ENCODE measurements around the gene CD63.

Gene CD63

DNA sequence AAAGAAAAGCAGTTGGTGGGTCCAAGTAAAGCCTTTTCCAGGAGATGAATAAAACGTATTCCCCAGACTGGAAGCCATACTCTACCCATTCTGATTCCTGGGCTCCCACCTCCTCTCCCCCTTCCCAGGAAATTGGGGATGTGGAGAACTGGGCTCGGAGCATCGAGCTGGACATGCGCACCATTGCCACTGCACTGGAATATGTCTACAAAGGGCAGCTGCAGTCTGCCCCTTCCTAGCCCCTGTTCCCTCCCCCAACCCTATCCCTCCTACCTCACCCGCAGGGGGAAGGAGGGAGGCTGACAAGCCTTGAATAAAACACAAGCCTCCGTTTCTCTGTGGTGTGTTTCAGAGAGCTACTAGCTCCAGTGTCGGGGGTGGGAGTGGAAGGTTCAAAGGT lies 9.4 kb downstream of the CD63 start:
- H3K4me3 Mint-ChIP-seq = no peak overlapping the region
- H3K4me1 Mint-ChIP-seq (ENCODE audit: low read depth) = peaks cover 31% of the 10 kb centered on the region
- H3K27me3 Mint-ChIP-seq = no peaks in the 10 kb centered on the region
- H3K9me3 Mint-ChIP-seq (ENCODE audit: low read depth) = no peaks in the 10 kb centered on the region
- no peaks in the 10 kb centered on the region for H3K36me3 Mint-ChIP-seq
- no peak overlapping the region for H3K27ac Mint-ChIP-seq

DNA sequence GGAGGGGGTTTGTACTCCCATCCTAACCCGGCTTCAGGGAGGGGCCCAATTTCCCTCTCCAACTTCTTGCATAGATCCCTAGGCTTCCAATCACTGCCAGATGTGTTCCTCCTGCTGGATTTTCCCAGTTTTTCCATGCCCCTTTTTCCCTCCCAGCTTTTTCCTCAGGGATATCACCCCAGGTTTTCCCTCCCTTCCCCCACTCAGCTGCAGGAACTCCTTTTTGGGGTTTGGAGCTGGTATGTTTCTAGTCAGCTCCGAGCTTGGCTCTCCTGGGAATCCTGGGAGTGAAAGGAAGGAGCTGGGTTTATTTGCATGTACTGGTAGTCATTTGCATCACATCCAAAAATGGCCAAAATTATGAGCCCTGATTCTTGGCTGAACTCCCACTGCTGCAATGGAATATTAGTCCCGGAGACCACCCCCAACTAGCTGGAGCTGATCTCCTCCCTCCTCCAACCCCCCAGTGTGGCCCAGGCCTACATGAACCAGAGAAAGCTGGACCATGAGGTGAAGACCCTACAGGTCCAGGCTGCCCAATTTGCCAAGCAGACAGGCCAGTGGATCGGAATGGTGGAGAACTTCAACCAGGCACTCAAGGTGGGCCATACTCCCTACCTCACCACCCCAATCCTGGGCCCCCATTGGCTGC lies 10.1 kb downstream of the CD63 start:
- no peaks in the 10 kb centered on the region for H3K9me3 Mint-ChIP-seq (ENCODE audit: low read depth)
- no peaks in the 10 kb centered on the region for H3K27me3 Mint-ChIP-seq
- no peak overlapping the region for H3K27ac Mint-ChIP-seq
- no peaks in the 10 kb centered on the region for H3K36me3 Mint-ChIP-seq
- peaks cover 31% of the 10 kb centered on the region for H3K4me1 Mint-ChIP-seq (ENCODE audit: low read depth)
- H3K4me3 Mint-ChIP-seq = no peak overlapping the region

DNA sequence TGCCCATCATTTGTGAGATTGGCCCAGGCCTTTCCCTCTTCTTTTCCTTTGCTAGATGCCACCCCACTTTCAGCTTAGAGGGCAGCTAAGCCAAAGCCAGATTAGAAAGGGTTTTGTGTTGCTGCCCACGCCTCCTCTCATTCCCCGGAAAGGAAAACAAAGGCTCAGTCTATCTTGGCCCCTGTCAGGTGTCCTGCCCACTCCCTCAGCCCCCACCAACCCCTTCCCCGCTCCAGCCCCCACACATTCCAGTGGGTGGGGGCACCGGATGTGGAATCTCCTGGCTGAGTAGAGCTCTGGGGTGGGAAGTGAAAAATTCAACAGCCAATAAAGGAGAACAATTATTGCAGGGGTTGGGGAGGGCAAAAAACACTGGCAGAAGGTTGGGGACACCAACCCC lies 10.8 kb downstream of the CD63 start:
- Mint-ChIP-seq H3K27me3 (no peaks in the 10 kb centered on the region), H3K36me3 (no peaks in the 10 kb centered on the region), H3K4me3 (peak overlapping the region; percentile 89), H3K9me3 (ENCODE audit: low read depth) (no peaks in the 10 kb centered on the region), H3K4me1 (ENCODE audit: low read depth) (peaks cover 31% of the 10 kb centered on the region), H3K27ac (no peak overlapping the region)

DNA sequence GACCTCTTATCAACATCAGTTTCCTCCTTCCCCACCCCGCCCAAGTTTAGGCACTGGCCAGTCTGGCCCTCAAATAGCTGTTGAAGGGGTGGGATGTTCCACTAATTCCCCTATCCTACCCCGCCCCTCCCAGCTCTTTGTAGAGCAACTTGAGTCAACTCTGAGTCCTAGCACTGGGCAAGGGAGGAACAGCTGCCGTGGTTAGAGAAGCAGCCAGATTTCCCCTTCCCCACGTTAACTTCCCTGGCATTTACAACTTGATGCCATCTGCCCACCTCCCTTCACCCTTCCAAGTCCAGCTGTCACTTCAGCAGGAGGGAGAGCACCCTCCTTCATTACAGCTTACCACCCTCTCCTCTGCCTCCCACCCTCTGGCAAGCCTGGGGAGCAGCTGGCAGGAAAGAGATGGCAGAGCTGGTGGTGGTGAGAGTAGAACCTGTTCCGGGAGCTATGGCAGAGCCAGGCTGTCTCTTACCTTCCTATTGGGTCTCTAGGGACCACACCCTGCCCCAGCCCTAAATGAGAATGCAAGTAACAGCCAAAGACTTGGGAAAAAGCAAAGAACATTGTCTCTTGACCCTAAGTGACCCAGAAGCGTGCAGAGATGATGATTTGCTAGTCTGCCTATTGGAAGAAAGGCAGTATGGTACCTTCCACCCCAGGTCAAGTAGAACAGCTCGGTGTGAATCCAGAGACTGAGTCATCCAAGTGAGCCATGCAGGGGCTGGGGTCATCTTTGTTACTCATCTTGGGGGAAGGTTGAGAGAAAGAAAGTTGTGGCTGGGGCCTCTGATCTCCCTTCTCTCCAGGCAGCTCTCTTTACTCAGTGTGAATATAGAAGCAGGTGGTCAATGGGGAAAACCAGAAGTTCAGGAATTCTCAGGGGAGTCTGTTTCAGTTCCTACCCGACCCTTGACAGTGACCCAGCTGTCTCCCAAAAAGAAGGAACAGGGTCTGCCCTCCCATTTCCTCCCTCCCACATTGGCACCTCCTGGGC lies 11.5 kb downstream of the CD63 start:
- H3K4me3 Mint-ChIP-seq = peak overlapping the region; percentile 89
- no peaks in the 10 kb centered on the region for H3K9me3 Mint-ChIP-seq (ENCODE audit: low read depth)
- H3K27ac Mint-ChIP-seq = peak overlapping the region; percentile 84
- H3K4me1 Mint-ChIP-seq (ENCODE audit: low read depth) = peaks cover 31% of the 10 kb centered on the region
- no peaks in the 10 kb centered on the region for H3K27me3 Mint-ChIP-seq
- H3K36me3 Mint-ChIP-seq = no peaks in the 10 kb centered on the region

DNA sequence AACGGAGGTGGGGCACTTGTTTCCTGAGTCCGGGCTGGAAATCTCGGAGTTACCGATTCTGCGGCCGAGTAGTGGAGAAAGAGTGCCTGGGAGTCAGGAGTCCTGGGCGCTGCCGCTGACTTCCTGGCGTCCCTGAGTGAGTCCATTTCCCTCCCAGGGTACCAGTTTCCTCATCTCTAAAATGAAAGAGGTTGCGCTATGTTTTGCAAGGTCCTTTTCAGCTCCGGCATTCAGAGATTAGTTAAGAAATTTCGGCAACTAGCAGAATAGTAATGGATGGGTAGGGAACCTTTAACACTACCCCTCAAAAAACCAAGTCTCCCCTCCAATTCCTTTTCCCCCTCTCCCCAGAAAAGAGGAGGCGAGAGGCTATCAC lies 12.2 kb downstream of the CD63 start:
- peak overlapping the region; percentile 84 for H3K27ac Mint-ChIP-seq
- peak overlapping the region; percentile 89 for H3K4me3 Mint-ChIP-seq
- H3K9me3 Mint-ChIP-seq (ENCODE audit: low read depth) = no peaks in the 10 kb centered on the region
- H3K4me1 Mint-ChIP-seq (ENCODE audit: low read depth) = peaks cover 31% of the 10 kb centered on the region
- no peaks in the 10 kb centered on the region for H3K36me3 Mint-ChIP-seq
- H3K27me3 Mint-ChIP-seq = no peaks in the 10 kb centered on the region

DNA sequence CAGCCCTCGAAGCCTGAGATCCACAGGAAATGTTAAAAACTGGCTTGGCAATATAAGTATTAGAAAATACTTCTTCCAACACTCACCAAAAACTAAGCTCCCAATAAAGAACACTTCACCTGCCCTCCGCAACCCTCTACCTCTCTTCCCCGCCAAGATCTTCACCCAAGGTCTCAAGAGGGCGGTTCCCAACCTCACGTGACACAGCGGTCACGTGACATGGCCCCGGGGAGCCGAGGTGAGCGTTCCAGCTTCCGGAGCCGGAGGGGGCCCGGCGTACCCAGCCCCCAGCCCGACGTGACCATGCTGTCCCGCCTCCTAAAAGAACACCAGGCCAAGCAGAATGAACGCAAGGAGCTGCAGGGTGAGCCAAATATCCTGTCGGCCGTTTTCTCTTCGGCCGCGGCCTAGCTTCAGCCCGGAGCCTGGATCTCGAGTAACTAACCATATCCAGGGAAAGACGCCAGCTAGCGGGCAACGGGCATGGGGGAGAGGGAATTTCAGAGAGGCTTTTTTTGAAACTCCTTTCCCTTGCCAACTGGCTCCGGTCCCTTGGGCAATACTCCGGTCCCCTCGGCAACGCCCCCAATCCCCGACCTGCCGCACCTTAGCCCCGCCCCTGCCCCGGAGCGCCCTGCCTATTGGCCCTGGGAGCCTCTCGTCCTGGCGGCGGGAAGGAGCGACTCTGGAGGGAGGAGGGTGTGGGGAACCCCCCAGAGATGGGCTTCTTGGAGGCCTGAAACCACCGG lies 12.8 kb downstream of the CD63 start, which contains the start of gene BLOC1S1:
TSS of gene BLOC1S1 (plus strand) at position 214 of the 749 bp plus-strand sequence. CDS start at position 220, 6 bp downstream.
- H3K4me3 Mint-ChIP-seq = peak within 1 kb of the TSS; percentile 89

DNA sequence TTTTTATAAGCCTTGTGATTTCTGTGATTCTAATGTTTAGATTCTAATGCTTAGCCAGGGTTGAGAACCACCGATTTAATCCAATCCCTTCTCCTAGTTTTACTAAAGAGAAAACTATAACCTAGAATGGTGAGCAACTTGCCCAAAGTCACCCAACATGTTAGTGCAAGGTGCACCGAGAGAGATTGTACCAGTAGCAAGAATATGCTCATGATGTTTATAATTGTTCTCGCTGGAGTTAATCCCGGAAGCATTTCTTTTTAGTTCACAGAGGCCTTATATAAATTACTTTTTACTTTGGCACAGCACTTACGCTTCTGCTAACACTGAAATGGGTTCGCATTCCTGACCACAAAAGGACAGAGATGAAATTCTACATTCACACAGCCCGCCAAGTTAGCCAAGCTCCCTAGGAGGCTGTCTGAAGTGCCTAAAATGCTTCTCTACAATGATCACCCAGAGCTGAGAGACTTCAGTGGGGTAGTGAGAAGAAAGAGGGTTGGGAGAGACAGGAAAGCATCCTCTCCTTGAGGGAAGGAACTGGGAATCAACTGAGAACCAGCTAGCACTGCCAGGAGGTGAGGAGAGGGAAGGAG lies 13.5 kb downstream of the CD63 start:
- H3K9me3 Mint-ChIP-seq (ENCODE audit: low read depth) = no peaks in the 10 kb centered on the region
- H3K27me3 Mint-ChIP-seq = no peaks in the 10 kb centered on the region
- peak overlapping the region; percentile 84 for H3K27ac Mint-ChIP-seq
- H3K4me1 Mint-ChIP-seq (ENCODE audit: low read depth) = peaks cover 30% of the 10 kb centered on the region
- H3K4me3 Mint-ChIP-seq = peak overlapping the region; percentile 89
- no peaks in the 10 kb centered on the region for H3K36me3 Mint-ChIP-seq

More for the DNA sequence above, 12.8 kb downstream of the CD63 start, which contains the start of gene BLOC1S1:
- Mint-ChIP-seq H3K9me3 (ENCODE audit: low read depth) (no peaks in the 10 kb centered on the region), H3K4me1 (ENCODE audit: low read depth) (peaks cover 31% of the 10 kb centered on the region), H3K27ac (peak within 1 kb of the TSS; percentile 84), H3K36me3 (no peaks in the 10 kb centered on the region), H3K27me3 (no peaks in the 10 kb centered on the region)

DNA sequence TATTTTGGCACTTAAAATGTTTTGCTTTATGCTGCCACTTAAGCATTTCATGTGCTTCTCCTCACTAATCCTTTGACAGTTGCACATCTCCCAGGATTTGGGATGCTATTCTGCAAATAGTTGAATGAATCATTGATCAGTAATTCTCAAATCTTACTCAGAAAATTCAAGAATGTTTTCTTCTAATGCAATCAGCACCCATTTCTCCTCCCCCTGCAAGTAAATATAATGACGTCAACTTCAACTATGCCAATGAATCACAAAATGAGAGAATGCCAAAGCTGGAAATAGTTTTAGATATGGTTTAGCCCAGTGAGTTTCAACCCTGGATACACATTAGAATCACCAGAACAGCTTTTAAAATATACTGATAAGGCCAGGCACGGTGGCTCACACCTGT lies 15.1 kb downstream of the CD63 start:
- Mint-ChIP-seq H3K4me1 (ENCODE audit: low read depth) (peaks cover 33% of the 10 kb centered on the region), H3K27ac (peak overlapping the region; percentile 6), H3K9me3 (ENCODE audit: low read depth) (no peaks in the 10 kb centered on the region)

DNA sequence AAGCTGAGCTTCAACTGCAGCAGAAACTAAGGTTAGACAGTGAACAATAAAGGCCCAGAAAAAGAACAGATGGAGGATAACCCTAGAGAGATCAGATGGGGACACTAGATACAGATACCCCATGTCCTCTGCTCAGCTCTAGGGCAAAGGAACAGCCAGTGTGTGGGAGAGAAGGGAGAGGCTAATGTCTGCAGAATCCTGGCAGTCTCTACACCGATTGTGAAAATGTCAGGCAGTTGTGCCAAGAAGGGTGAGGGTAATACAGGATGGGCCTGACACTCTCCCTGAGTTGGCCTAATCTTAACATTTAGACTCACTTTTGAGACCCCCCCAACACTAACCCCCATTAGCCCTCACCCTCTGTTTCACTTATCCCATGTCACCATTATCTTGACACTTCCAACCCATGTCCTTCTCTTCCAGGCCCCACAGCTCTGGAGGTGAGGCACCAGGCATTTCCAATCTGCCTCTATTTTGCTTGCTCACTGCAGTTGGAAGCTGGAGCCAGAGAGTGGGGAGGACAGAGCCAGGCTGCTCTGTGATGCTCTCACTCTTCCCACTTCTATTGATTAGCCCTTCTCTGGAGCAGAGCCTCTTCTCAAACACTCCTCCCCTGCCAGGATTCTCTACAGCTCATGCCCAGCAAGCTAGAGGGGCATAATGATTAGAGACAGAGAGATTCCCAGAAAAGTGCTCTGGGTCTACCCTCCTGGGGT lies 16.0 kb downstream of the CD63 start:
- H3K36me3 Mint-ChIP-seq = no peaks in the 10 kb centered on the region
- no peaks in the 10 kb centered on the region for H3K9me3 Mint-ChIP-seq (ENCODE audit: low read depth)
- peaks cover 3% of the 10 kb centered on the region for H3K27me3 Mint-ChIP-seq
- no peak overlapping the region for H3K4me3 Mint-ChIP-seq
- peaks cover 34% of the 10 kb centered on the region for H3K4me1 Mint-ChIP-seq (ENCODE audit: low read depth)
- H3K27ac Mint-ChIP-seq = no peak overlapping the region

More for the DNA sequence above, 15.1 kb downstream of the CD63 start:
- Mint-ChIP-seq H3K4me3 (no peak overlapping the region), H3K36me3 (no peaks in the 10 kb centered on the region), H3K27me3 (peaks cover 3% of the 10 kb centered on the region)

DNA sequence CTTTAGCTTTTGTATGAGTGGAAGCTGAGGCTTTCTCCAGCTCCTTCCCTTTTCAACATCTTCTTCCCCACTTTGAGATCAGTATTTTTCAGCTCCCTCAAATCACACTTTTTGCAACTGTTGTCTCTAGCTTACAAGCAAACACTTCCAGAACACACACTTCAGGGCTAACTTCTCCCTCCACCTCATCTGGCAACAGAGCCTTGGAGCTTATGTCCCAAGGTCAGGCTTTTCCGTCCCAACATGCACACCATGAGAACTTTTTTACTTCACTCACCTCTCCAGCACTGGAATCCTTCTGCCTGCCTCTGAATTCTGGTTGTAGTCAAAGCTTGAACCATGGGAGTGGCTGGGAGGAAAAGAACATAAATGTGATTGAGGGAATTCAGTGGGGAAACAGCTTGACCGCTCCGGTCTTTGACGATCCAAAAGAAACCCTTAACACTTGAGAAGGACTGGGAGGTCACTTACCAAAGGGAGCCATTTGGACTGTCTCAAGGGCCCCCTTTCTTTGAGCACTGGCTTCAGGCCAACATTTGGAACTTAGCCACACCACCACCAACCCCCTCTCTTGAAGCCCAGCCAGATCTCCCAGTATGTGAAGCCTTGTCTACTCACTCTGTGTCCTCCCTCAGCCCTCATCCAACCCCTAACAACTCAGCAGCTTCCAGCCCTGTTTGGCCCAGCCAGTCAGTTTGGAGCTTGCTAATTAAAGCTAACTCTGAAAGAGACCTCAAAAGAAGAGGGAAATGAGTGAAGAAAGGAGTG lies 16.8 kb downstream of the CD63 start:
- H3K9me3 Mint-ChIP-seq (ENCODE audit: low read depth) = no peaks in the 10 kb centered on the region
- H3K27ac Mint-ChIP-seq = no peak overlapping the region
- H3K36me3 Mint-ChIP-seq = no peaks in the 10 kb centered on the region
- peaks cover 5% of the 10 kb centered on the region for H3K27me3 Mint-ChIP-seq
- H3K4me3 Mint-ChIP-seq = no peak overlapping the region
- H3K4me1 Mint-ChIP-seq (ENCODE audit: low read depth) = peaks cover 30% of the 10 kb centered on the region

DNA sequence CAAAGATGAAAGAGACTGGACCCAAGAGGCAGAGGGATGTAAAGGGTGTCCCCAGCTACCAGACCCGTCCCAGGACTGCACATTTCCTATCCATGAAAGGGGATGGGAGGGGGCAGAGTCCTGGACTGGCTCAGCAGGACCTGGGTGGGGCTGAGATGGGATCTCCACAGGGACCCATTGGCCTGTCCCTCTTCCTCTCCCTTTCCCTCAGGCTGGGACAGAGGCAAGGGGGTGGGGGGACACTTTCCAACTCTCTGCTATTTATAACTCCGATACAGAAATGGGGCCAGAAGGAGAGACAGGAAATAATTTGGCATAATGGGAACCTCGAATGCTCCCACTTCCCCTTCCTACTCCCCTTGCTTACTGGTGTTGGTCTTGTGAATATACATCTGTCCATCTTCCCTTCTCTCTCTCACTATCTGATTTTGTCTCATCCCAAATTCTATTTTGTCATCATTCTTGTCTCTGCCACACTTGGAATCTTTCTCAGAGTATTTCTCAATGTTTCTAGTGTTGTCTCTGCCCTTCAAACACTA lies 20.0 kb downstream of the CD63 start:
- peaks cover 19% of the 10 kb centered on the region for H3K4me1 Mint-ChIP-seq (ENCODE audit: low read depth)
- H3K27ac Mint-ChIP-seq = no peak overlapping the region
- H3K27me3 Mint-ChIP-seq = peaks cover 9% of the 10 kb centered on the region
- H3K36me3 Mint-ChIP-seq = no peaks in the 10 kb centered on the region
- peak overlapping the region; percentile 77 for H3K4me3 Mint-ChIP-seq
- H3K9me3 Mint-ChIP-seq (ENCODE audit: low read depth) = no peaks in the 10 kb centered on the region

DNA sequence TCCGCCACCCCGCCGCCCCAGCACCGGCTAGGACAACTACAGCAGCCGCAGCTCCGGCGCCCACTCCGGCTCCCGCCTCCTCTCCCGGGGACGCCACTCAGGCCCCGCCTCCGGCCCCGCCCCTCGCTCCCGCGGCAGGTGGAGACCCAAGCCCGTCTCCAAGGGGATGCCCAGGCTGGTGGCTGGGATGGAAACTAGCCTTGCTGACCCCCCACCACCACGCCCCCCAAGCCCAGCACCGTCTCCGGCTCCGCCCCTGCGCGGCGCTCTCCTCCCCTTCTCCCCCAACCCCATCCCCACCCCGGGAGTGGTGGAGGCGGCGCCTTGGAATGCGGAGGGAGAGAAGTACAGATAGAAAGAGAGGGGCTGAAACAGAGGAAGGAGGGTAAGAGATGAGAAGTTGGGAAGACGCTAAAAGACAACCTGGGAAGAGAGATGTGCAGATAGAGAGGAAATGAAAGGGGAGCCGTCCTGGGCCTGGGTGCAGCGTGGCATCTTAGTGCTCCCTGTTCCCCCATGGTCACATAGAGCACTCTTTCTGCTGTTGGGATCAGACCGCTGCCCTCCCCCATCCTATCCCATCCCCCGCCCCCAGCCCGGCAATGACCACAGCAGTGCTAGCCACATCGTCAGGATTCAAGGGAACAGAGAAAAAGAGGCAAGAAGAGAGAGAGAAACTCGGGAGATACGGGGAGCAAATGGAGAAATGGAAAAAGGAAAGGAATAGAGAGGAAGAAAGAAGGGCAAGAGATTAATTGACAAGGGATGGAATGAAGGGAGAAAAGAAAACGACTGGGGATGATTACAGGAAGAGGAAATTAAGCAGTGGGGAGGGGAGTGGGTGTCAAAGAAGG lies 20.7 kb downstream of the CD63 start, which contains the start of gene ITGA7:
TSS of gene ITGA7 (minus strand) at position 64 of the 854 bp plus-strand sequence. CDS start 222 bp downstream, outside the sequence.
- Mint-ChIP-seq H3K4me3 (peak within 1 kb of the TSS; percentile 78), H3K9me3 (ENCODE audit: low read depth) (no peaks in the 10 kb centered on the region), H3K36me3 (no peaks in the 10 kb centered on the region), H3K4me1 (ENCODE audit: low read depth) (peaks cover 19% of the 10 kb centered on the region), H3K27me3 (peaks cover 9% of the 10 kb centered on the region), H3K27ac (no peak within 1 kb of the TSS)
